GM23338 (cell line): ENCODE data around the gene SELENOO. TPM values are rescaled to one million over a fixed set of nuclear protein-coding genes. Genes with fewer than 3 reads are reported as not detected.

ENCODE experiments used
- ATAC-seq: fragments of 200-7000 bp; cut with Tn5 transposase; 3 replicates; pipeline ENCODE4 v1.9.1; 2020
- DNase-seq: peaks from one replicate; pipeline ENCODE4 v3.0.0-alpha.2; 2015; ENCODE audit warnings: low spot score
- H2AFZ ChIP-seq: fragments of 200-600 bp; sonication (generic); 2 replicates; pipeline ENCODE4 v1.8.0; 2016; ENCODE audit warnings: antibody characterized with exemption, mild to moderate bottlenecking, moderate library complexity
- H3F3A ChIP-seq: fragments of 200-600 bp; sonication (generic); replicated peaks from 2 replicates; pipeline ENCODE4 v1.8.0; 2017; ENCODE audit warnings: antibody characterized with exemption, mixed run types, low read depth
- H3K27ac ChIP-seq: fragments of 200-600 bp; sonication (generic); 2 replicates; pipeline ENCODE4 v1.6.1; 2016; ENCODE audit warnings: low read depth
- H3K27me3 ChIP-seq: fragments of 200-600 bp; sonication (generic); 2 replicates; pipeline ENCODE4 v1.8.0; 2016; ENCODE audit warnings: mild to moderate bottlenecking, mixed run types, moderate library complexity; ENCODE audit not compliant: insufficient read depth
- H3K36me3 ChIP-seq: fragments of 200-600 bp; sonication (generic); 2 replicates; pipeline ENCODE4 v1.8.0; 2016; ENCODE audit warnings: mild to moderate bottlenecking; ENCODE audit not compliant: insufficient read depth
- H3K4me1 ChIP-seq: fragments of 200-600 bp; sonication (generic); 2 replicates; pipeline ENCODE4 v1.8.0; 2016; ENCODE audit warnings: mild to moderate bottlenecking, moderate library complexity; ENCODE audit not compliant: insufficient read depth
- H3K4me2 ChIP-seq: fragments of 200-600 bp; sonication (generic); 2 replicates; pipeline ENCODE4 v1.7.1; 2017; ENCODE audit warnings: mixed run types
- H3K4me3 ChIP-seq: fragments of 200-600 bp; sonication (generic); 2 replicates; pipeline ENCODE4 v1.6.1; 2016; ENCODE audit warnings: mixed run types
- H3K79me2 ChIP-seq: fragments of 200-600 bp; sonication (generic); replicated peaks from 2 replicates; pipeline ENCODE4 v1.8.0; 2017; ENCODE audit warnings: mild to moderate bottlenecking; ENCODE audit not compliant: insufficient read depth
- H3K9me2 ChIP-seq: fragments of 200-600 bp; sonication (generic); 2 replicates; pipeline ENCODE4 v1.8.0; 2017; ENCODE audit not compliant: insufficient read depth
- H4K20me1 ChIP-seq: fragments of 200-600 bp; sonication (generic); replicated peaks from 2 replicates; pipeline ENCODE4 v1.8.0; 2017; ENCODE audit warnings: mild to moderate bottlenecking; ENCODE audit not compliant: insufficient read depth
- H3K27ac Mint-ChIP-seq: 2 replicates; pipeline ENCODE4 v1.8.0; 2020; ENCODE audit warnings: inconsistent platforms, mild to moderate bottlenecking, moderate library complexity, mixed read lengths
- H3K27me3 Mint-ChIP-seq: 3 replicates; pipeline ENCODE4 v1.8.0; 2022; ENCODE audit warnings: low read depth, mild to moderate bottlenecking, moderate library complexity, mixed read lengths, inconsistent platforms; ENCODE audit not compliant: insufficient read depth, poor library complexity
- H3K36me3 Mint-ChIP-seq: 3 replicates; pipeline ENCODE4 v1.8.0; 2021; ENCODE audit warnings: low read depth, mild to moderate bottlenecking, inconsistent platforms, moderate library complexity, mixed read lengths
- H3K4me1 Mint-ChIP-seq: 3 replicates; pipeline ENCODE4 v1.8.0; 2020; ENCODE audit warnings: mild to moderate bottlenecking, inconsistent platforms, mixed read lengths
- H3K4me3 Mint-ChIP-seq: 3 replicates; pipeline ENCODE4 v1.8.0; 2021; ENCODE audit warnings: moderate library complexity, mild to moderate bottlenecking, inconsistent platforms, mixed read lengths
- H3K9me3 Mint-ChIP-seq: 3 replicates; pipeline ENCODE4 v1.8.0; 2020; ENCODE audit warnings: moderate library complexity, mild to moderate bottlenecking, inconsistent platforms, mixed read lengths
- CREB1 ChIP-seq: fragments of 250-450 bp; sonication (Bioruptor Pico); IDR thresholded peaks from 2 replicates; pipeline ENCODE4 v1.5.0; 2020; ENCODE audit warnings: low read depth, mild to moderate bottlenecking, moderate library complexity
- ETS1 ChIP-seq: IDR thresholded peaks from 2 replicates; pipeline ENCODE4 v1.6.1; 2016; ENCODE audit warnings: antibody characterized with exemption
- EZH2 ChIP-seq: fragments of 200-600 bp; sonication (generic); IDR thresholded peaks from one replicate; pipeline ENCODE4 v1.8.0; 2017; ENCODE audit warnings: antibody characterized with exemption, mild to moderate bottlenecking, low read depth; ENCODE audit not compliant: unreplicated experiment
- EZH2phosphoT487 ChIP-seq: fragments of 200-600 bp; sonication (generic); IDR thresholded peaks from one replicate; pipeline ENCODE4 v1.8.1; 2018; ENCODE audit warnings: antibody characterized with exemption; ENCODE audit not compliant: unreplicated experiment
- JUNB ChIP-seq: IDR thresholded peaks from one replicate; pipeline ENCODE4 v1.6.1; 2016; ENCODE audit warnings: antibody characterized with exemption; ENCODE audit not compliant: unreplicated experiment
- NANOG ChIP-seq: IDR thresholded peaks from 2 replicates; pipeline ENCODE4 v1.6.1; 2016; ENCODE audit warnings: antibody characterized with exemption, borderline replicate concordance
- POLR2AphosphoS5 ChIP-seq: IDR thresholded peaks from 2 replicates; pipeline ENCODE4 v1.6.1; 2016; ENCODE audit warnings: antibody characterized with exemption, low read depth
- REST ChIP-seq: IDR thresholded peaks from one replicate; pipeline ENCODE4 v1.6.1; 2018; ENCODE audit warnings: antibody characterized with exemption; ENCODE audit not compliant: unreplicated experiment
- STAT1 ChIP-seq: IDR thresholded peaks from one replicate; pipeline ENCODE4 v1.6.1; 2016; ENCODE audit warnings: antibody characterized with exemption; ENCODE audit not compliant: unreplicated experiment
- ZNF114 ChIP-seq: fragments of 250-450 bp; sonication (Bioruptor Pico); IDR thresholded peaks from 2 replicates; pipeline ENCODE4 v1.5.0; 2020; ENCODE audit warnings: mild to moderate bottlenecking, moderate library complexity
- ZNF331 ChIP-seq: fragments of 250-450 bp; sonication (Bioruptor Pico); IDR thresholded peaks from 2 replicates; pipeline ENCODE4 v1.5.0; 2020; ENCODE audit warnings: low read depth, mild to moderate bottlenecking, moderate library complexity
- polyA plus RNA-seq: library from polyadenylated mRNA; unstranded; fragments of >200 nt; fragmentation: Nextera tagmentation; extraction: Ambion mirVana; gene quantifications from 2 replicates; pipeline ENCODE4 v1.2.1, GENCODE V29; 2016
- total RNA-seq: library from RNA; depleted of rRNA; stranded (reverse); fragments of >200 nt; shearing (Covaris generic); gene quantifications from 2 replicates; pipeline ENCODE4 v1.2.3, GENCODE V29; 2014
- TF ChIP-seq, protein P1 (sequence below): fragments of 250-450 bp; sonication (Bioruptor Pico); IDR thresholded peaks from 2 replicates; pipeline ENCODE4 v1.5.0; 2020; ENCODE audit warnings: mild to moderate bottlenecking, moderate library complexity
- TF ChIP-seq, protein P2 (sequence below), 2 experiments: fragments of 200-600 bp in 1 of 2; sonication (generic) in 1 of 2; conservative IDR thresholded peaks; 2 replicates each; pipeline versions ENCODE4 v1.5.1 to v1.6.1; 2016 to 2017; ENCODE audit warnings: antibody characterized with exemption in 2 of 2, low read depth in 2 of 2, mild to moderate bottlenecking in 2 of 2, moderate library complexity in 1 of 2

Gene SELENOO
- total and polyA plus RNA-seq, 2 experiments from 2014 or later: 6.8 to 21.3 TPM

- peaks cover 44% of the 10 kb centered on the region for H3K27me3 ChIP-seq
- H3K4me2 ChIP-seq: peak overlapping the region; percentile 66; the same call in 1 of the 2 replicates
- H3K4me3 ChIP-seq: no peak overlapping the region
- no peaks in the 10 kb centered on the region for H3K36me3 Mint-ChIP-seq
- no peaks in the 10 kb centered on the region for H3F3A ChIP-seq
- H3K27ac ChIP-seq: no peak overlapping the region
- no peak for DNase-seq
- H3K27me3 Mint-ChIP-seq: peaks cover 34% of the 10 kb centered on the region
- H3K4me1 ChIP-seq: peaks cover 7% of the 10 kb centered on the region
- no peak for ATAC-seq
- no peaks in the 10 kb centered on the region for H4K20me1 ChIP-seq
- no peaks in the 10 kb centered on the region for H3K36me3 ChIP-seq
- H3K9me2 ChIP-seq: no peaks in the 10 kb centered on the region
- H3K4me1 Mint-ChIP-seq: peaks cover 6% of the 10 kb centered on the region; the same call in 2 of the 3 replicates
- H3K79me2 ChIP-seq: no peaks in the 10 kb centered on the region
- no peak overlapping the region for H3K4me3 Mint-ChIP-seq
- H3K9me3 Mint-ChIP-seq: no peaks in the 10 kb centered on the region
- H2AFZ ChIP-seq: no peak overlapping the region
- H3K27ac Mint-ChIP-seq: no peak overlapping the region
- TF ChIP-seq ETS1: no peak
- no peak for TF ChIP-seq CREB1 (CRISPR knock-in tag)
- no peak for TF ChIP-seq EZH2phosphoT487
- TF ChIP-seq NANOG: no peak
- no peak for TF ChIP-seq JUNB
- no peak for TF ChIP-seq ZNF114 (CRISPR knock-in tag)
- TF ChIP-seq REST: no peak
- TF ChIP-seq ZNF331 (CRISPR knock-in tag): no peak
- TF ChIP-seq, protein P1, sequence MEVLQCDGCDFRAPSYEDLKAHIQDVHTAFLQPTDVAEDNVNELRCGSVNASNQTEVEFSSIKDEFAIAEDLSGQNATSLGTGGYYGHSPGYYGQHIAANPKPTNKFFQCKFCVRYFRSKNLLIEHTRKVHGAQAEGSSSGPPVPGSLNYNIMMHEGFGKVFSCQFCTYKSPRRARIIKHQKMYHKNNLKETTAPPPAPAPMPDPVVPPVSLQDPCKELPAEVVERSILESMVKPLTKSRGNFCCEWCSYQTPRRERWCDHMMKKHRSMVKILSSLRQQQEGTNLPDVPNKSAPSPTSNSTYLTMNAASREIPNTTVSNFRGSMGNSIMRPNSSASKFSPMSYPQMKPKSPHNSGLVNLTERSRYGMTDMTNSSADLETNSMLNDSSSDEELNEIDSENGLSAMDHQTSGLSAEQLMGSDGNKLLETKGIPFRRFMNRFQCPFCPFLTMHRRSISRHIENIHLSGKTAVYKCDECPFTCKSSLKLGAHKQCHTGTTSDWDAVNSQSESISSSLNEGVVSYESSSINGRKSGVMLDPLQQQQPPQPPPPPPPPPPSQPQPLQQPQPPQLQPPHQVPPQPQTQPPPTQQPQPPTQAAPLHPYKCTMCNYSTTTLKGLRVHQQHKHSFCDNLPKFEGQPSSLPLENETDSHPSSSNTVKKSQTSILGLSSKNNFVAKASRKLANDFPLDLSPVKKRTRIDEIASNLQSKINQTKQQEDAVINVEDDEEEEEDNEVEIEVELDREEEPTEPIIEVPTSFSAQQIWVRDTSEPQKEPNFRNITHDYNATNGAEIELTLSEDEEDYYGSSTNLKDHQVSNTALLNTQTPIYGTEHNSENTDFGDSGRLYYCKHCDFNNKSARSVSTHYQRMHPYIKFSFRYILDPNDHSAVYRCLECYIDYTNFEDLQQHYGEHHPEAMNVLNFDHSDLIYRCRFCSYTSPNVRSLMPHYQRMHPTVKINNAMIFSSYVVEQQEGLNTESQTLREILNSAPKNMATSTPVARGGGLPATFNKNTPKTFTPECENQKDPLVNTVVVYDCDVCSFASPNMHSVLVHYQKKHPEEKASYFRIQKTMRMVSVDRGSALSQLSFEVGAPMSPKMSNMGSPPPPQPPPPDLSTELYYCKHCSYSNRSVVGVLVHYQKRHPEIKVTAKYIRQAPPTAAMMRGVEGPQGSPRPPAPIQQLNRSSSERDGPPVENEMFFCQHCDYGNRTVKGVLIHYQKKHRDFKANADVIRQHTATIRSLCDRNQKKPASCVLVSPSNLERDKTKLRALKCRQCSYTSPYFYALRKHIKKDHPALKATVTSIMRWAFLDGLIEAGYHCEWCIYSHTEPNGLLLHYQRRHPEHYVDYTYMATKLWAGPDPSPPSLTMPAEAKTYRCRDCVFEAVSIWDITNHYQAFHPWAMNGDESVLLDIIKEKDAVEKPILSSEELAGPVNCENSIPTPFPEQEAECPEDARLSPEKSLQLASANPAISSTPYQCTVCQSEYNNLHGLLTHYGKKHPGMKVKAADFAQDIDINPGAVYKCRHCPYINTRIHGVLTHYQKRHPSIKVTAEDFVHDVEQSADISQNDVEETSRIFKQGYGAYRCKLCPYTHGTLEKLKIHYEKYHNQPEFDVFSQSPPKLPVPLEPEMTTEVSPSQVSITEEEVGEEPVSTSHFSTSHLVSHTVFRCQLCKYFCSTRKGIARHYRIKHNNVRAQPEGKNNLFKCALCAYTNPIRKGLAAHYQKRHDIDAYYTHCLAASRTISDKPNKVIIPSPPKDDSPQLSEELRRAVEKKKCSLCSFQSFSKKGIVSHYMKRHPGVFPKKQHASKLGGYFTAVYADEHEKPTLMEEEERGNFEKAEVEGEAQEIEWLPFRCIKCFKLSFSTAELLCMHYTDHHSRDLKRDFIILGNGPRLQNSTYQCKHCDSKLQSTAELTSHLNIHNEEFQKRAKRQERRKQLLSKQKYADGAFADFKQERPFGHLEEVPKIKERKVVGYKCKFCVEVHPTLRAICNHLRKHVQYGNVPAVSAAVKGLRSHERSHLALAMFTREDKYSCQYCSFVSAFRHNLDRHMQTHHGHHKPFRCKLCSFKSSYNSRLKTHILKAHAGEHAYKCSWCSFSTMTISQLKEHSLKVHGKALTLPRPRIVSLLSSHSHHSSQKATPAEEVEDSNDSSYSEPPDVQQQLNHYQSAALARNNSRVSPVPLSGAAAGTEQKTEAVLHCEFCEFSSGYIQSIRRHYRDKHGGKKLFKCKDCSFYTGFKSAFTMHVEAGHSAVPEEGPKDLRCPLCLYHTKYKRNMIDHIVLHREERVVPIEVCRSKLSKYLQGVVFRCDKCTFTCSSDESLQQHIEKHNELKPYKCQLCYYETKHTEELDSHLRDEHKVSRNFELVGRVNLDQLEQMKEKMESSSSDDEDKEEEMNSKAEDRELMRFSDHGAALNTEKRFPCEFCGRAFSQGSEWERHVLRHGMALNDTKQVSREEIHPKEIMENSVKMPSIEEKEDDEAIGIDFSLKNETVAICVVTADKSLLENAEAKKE (CRISPR knock-in tag): no peak
- no peak for TF ChIP-seq EZH2
- no peak for TF ChIP-seq POLR2AphosphoS5
- TF ChIP-seq STAT1: no peak
- TF ChIP-seq, protein P2, sequence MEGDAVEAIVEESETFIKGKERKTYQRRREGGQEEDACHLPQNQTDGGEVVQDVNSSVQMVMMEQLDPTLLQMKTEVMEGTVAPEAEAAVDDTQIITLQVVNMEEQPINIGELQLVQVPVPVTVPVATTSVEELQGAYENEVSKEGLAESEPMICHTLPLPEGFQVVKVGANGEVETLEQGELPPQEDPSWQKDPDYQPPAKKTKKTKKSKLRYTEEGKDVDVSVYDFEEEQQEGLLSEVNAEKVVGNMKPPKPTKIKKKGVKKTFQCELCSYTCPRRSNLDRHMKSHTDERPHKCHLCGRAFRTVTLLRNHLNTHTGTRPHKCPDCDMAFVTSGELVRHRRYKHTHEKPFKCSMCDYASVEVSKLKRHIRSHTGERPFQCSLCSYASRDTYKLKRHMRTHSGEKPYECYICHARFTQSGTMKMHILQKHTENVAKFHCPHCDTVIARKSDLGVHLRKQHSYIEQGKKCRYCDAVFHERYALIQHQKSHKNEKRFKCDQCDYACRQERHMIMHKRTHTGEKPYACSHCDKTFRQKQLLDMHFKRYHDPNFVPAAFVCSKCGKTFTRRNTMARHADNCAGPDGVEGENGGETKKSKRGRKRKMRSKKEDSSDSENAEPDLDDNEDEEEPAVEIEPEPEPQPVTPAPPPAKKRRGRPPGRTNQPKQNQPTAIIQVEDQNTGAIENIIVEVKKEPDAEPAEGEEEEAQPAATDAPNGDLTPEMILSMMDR (conservative IDR thresholded peaks at IDR 0.05; ENCODE audit: low read depth in 2 of 2): no peak
Observed at GRCh38 chr22:50262973-50263617, 62.3 kb downstream of the SELENOO start.
